Middle frontal gyrus (tissue), 1 donor: Measurements from ENCODE around the gene SNAP23.
A peak's percentile ranks its signal among the peaks of the same experiment; 100 is the strongest.

ENCODE experiments used
- DNase-seq: peaks from one replicate; pipeline ENCODE4 v3.0.0-alpha.2; 2015; ENCODE audit warnings: low spot score; ENCODE audit errors: extremely low spot score

Gene SNAP23

DNA sequence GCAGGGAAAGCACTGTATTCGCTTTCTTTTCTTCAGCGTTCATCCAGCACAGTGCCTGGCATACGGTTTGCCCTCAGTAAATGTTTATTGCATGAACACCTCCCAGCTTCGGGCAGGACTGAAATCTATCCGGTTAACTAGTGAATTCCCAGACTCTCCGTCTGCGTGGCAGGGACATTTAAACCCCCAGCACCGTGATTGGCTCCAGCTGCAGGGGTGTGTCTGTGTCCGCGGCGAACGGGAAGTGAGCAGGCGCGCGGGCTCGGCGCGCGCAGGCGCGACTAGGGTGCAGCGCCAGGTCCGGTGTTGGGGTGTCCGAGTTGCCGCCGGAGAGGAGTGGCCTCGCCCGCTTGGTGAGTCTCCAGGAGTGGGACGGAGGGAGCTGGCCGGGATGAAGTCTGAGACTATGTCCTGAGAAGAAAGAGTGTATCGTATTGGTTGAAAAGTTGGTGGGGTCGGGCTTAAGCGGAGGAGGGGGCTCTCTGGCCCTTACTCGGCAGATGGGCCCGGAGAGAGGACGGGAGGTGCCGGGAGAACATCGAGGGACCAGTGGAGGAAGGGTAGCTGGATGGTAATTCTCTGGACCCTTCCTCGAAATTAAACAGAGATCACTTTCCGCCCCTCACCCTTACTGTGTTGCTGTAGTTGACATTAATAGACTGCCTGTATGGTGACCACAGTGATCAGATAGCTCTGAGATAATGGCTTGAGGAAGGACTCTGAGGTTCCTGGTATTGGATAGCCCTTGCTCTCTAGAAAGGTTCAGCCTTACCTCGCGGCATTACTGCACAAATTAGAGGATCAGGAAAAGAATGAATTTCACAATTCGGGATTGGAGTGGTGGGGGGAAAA is at the start of gene SNAP23:
Gene SNAP23, plus strand, starts transcription at position 274 of the 852 bp plus-strand sequence. CDS start 16,213 bp downstream, outside the sequence.
- peak; percentile 88 for DNase-seq

DNA sequence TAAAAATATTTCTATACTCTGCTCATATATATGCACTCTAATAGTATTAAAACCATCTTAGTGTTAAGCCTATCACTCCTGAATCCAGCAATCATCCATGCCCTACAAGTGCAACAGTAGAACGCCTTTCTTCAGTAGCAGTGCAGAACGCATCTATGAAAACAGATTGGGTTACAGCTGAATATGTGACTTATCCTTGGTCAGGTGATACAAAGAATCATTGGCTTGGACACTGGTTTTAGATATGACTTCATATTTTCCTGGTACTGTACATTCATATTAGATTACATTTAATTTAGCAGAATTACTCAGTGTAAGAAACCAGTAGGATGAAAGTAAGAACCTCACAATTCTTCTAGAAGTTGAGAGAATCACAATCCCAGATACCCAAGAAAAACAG is 47.8 kb upstream of the SNAP23 start:
- no peak for DNase-seq

- DNase-seq: no peak
Observed at GRCh38 chr15:42448281-42448680, 47.2 kb upstream of the SNAP23 start.

- no peak for DNase-seq
Observed at GRCh38 chr15:42449770-42450424, 45.5 kb upstream of the SNAP23 start.

DNA sequence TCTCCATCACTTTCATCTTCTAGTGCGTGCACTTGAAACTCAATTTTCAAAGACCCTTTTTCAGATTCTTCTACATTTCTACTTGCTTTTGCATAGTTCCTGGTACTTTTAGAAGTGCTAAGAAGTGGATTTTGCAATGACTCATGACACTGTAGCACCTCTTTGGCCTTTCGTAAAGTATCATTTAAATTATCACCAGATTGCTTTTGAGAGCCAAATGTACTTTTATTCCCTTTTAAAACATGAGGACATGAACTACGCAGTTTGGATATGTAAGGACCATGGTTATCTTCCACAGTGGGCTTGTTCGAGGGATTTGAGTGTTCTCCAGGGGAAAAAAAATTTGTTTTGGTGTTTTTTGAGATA is 45.0 kb upstream of the SNAP23 start:
- DNase-seq: no peak

GRCh38 chr15:42453826-42454225 is 41.6 kb upstream of the SNAP23 start:
- no peak for DNase-seq

DNA sequence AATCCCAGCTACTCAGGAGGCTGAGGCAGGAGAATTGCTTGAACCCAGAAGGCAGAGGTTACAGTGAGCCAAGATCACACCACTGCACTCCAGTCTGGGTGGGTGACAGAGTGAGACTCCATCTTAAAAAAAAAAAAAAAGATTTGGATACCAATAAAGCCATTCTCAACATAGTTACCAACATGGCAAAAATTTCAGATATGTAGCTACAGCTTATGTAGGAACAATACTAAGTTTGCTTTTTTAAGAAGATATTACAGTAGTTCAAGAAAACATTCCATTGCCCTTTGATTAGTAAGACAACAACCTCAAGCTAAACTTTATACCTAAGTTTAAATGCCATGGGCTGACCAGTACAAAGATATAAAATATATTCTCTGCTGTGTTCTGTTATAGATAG is 38.9 kb upstream of the SNAP23 start:
- no peak for DNase-seq

GRCh38 chr15:42456971-42457370 is 38.5 kb upstream of the SNAP23 start:
- DNase-seq: no peak

DNA sequence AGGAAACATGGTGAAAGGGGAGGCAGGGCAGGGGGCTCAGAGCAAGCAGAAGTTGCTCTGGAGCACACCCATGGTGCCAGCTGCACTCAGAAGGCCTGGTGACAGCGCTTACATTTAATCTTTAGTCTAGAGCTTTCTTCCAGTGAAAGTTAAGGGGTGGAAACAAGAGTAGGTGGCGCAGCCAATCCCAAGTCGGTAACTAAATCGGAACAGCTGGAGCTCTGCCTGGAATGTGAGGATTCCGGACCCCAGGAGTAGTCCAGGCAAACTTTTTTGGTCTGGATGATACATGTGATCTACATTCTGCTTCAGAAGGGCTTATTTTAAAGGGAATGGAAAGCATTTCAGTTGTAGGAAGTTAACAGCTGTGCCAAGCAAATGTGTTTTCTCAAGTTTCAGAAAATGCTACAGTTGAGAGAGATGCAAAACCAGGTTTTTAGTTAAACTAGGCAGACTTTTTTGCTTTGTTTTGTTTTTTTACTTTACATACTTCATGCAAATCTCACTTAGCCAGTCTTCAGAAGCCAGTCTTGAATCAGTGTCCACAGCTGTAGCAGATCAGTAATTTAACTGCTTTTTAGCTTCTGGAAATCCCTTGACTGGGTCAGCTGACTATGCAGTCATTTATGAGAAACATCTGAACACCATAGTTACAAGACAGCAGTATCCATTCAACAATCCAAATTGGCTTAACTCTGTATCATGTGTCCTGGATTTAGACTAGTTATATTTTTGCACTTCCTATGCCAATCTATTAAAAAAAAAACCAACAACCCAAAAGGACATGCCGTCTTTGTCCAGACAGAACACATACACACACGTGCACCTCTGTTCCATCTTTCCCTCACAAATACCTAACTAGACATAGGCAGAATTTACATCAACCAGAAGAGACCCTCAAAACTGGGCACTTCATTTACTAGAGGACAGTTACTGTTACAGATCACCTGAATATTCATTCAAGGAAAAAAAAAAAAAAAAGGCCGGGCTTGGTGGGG is 37.7 kb upstream of the SNAP23 start:
- peak; percentile 13 for DNase-seq

- no peak for DNase-seq
Observed at GRCh38 chr15:42461261-42461660, 34.2 kb upstream of the SNAP23 start.

- no peak for DNase-seq
Observed at GRCh38 chr15:42465520-42466259, 29.7 kb upstream of the SNAP23 start.

- no peak for DNase-seq
Observed at GRCh38 chr15:42471002-42471401, 24.4 kb upstream of the SNAP23 start.

GRCh38 chr15:42474827-42475226 is 20.6 kb upstream of the SNAP23 start:
- DNase-seq: no peak

DNA sequence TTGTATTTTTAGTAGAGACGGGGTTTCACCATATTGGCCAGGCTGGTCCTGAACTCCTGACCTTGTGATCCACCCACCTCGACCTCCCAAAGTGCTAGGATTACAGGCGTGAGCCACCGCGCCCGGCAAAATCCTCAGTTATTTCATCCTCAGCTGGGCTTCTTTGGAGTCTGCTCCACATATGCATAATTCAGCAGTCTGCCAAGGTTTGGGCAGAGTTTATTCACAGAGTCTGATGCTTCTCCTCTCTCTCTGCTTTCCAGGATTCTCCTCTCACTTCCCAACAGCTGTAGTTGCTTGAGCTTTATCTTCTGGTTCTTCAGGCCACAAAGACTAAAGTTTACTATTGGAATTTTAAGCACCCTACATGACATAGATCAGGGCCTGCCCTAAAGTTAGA is 12.7 kb upstream of the SNAP23 start:
- DNase-seq: no peak

DNA sequence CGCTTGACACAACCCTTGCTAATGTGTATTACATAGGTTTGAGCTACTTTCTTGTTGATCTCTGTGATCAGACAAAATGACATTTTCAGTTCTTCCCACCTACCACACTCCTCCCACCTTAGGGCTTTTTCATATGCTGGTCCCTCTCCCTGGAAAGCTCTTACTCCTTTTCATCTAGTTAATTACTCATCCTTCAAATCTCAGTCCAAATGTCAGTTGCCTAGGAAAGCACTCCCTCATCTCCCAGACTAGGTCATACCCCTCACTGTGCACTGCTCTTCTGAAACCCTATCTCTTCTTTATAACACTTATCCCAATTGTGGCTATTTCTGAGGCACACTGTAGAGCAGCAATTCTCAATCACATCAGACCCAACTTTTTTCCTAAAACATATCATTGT is 11.8 kb upstream of the SNAP23 start:
- no peak for DNase-seq

GRCh38 chr15:42490291-42490670 is 5.2 kb upstream of the SNAP23 start:
- DNase-seq: no peak

DNA sequence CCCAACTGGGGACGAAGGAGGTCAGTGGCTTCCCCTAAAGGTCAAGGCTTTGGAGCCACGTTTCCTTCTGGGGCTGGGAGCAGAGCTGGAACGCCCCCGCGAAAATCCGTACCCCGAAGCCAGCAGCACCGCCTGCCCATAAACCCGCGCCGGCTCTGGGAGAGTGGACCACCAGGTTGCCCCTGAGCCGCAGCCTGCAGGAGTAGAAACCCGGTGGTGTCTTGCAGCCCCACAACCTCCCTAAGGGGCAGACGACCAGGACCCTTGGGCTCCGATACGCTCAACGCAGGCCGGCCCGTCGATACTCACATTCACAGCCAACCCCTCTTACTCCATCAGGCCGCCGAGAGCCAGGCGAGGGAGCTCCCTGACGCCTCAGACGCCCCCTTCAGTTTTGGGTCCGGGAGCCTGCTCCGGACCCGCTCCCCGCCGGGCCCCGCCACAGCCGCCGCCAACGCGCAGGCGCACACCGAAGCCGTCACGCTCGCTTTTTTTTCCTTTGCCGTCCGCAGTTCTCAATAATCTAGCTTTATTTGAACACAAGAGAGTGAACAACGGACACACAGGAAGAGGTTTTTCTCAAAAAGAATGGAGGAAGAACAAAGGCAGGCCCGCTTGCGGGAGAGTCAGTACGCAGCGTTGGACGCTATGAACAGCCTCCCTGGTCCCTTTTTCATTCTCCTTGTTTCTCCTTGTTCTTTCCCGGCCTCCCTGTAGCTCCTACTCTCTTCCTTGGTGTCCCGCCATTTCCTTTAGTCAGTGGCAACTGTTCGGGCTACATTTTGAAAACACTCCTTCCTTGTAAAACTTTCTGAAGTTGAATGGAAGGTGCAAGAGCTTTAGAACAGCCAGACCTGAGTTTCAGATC is 4.5 kb upstream of the SNAP23 start, which contains the start of gene ZNF106:
Gene ZNF106, minus strand, starts transcription at position 471 of the 868 bp plus-strand sequence. CDS start 18,852 bp downstream, outside the sequence.
- peak; percentile 83 for DNase-seq

- no peak for DNase-seq
Observed at GRCh38 chr15:42491539-42492225, 3.8 kb upstream of the SNAP23 start.

DNA sequence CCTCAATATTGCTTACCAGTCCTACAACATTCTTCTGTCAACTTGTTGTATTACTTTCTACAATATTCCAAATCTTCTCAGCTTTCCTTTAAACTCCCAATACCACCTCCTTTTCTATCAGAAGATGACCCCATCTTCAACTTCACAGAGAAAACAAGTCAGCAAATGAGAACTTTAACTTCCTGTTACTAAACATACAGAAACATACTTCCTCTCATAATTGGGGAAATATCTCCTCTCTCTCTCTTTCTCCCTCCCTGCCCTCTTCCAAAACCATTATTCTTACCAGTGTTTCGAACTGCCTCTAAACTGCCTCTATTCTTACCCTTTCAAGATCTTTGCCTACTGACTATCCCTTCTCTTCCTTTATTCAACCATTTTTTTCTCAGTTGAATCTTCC is 1.8 kb upstream of the SNAP23 start:
- DNase-seq: no peak
